ENCODE measurements around the gene APOA5. TPM values are rescaled to one million over a fixed set of nuclear protein-coding genes. Genes with fewer than 3 reads are reported as not detected.

APOA5 gene
- total RNA-seq, result not detected

DNA sequence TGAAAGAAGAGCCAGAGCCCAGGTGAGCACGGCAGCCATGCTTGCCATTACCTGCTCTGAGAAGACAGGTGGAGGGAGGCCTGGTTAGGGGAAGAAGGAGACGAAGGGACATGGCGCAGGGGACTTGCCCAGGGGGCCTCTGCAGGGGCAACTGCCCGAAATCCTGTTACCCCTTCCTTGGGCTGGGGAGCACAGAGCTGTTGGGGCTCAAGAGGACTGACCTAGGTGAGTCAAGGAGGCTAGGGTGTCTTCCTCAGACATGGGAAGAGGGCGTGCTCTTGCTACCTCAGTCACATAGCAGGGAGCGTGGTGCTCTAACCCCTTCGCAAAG lies at the start of gene APOA5:
Gene APOA5 (minus strand): TSS at position 67 of the 331 bp plus-strand sequence. CDS start 19 bp downstream, at position 48.
- POLR2A ChIA-PET, result interaction anchor here (1.9 kb wide), 1 partner anchor 44 kb away, joined by 12 read pairs; no protein-coding TSS in a partner anchor
- CTCF ChIA-PET, result interaction anchor here (0.9 to 5.7 kb wide), 18 partner anchors 9 to 387 kb away, joined by 3 to 56 read pairs (median 4); partner anchors contain the start of genes APOA1 and SIDT2

GRCh38 chr11:116840746-116841296 lies 49.1 kb upstream of the APOA5 start:
- POLR2A ChIA-PET, result no interaction called here

DNA sequence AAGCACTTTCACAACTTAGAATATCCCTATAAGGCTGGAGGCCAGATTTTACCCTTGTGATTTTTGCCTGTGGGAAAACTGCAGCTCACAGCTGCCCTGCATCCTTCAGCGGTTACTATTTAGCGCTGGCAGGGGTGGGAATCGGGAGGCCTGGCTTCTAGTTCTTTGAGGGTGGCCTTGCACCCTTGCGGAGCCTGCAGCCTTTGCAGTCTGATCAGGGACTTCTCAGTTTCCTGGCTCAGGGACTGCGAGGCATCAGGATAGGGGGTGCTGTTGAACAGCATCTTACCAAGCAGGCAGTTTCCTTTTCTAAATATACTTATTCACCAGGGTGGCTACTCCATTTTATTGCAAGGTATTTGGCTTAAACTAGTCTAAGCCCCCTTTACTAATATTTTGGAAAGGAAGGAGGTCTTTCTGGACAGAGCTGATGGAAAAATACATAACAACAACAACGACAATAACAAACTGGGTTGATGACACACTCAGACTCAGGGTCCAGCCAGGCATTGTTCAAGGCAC lies 48.6 kb upstream of the APOA5 start:
- CTCF ChIA-PET, result no interaction called here
- POLR2A ChIA-PET, result no interaction called here

More at GRCh38 chr11:116840746-116841296, 49.1 kb upstream of the APOA5 start:
- CTCF ChIA-PET, result interaction anchor here (0.9 kb wide), 1 partner anchor 15 kb away, joined by 3 read pairs; no protein-coding TSS in a partner anchor

GRCh38 chr11:116838321-116839084 lies 46.8 kb upstream of the APOA5 start:
- ChIA-PET POLR2A (no interaction called here), CTCF (no interaction called here)

DNA sequence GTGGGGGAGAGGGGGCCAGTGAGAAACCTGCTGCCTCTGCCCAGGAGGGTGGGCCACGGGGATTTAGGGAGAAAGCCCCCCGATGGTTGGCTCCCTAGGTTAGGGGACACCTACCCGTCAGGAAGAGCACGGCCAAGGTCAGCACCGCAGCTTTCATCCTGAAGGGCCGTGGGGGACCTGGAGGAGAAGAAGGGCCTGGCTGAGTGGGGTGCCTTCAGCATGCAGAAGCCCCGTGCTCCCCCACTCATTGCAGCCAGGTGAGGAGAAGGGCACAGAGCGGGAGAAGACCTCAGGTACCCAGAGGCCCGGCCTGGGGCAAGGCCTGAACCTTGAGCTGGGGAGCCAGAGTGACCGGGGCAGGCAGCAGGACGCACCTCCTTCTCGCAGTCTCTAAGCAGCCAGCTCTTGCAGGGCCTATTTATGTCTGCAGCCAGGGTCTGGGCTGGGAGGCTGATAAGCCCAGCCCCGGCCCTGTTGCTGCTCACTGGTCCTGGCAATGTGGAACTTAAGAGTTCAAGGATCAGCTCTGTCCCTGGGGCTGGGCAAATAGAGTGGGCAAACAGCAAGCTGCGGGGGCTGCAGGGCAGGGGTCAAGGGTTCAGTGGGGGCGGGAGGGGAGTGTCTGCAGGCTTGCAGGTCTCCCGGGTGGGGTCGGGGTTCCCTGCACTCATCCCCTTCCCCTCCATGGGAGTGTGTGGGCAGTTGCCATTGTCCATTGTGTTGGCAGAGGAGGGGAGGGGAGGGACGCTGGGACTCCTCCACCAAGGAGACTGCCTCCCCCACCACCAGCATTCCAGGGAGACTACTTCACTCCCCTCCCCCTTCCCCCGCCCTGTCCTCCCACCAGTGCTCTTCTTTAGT lies 45.8 kb upstream of the APOA5 start, which contains the start of gene APOA1:
Gene APOA1 (minus strand): TSS at position 392 of the 861 bp plus-strand sequence. CDS start 235 bp downstream, at position 157.
- ChIA-PET CTCF (interaction anchor here (1.0 to 2.8 kb wide), 6 partner anchors 14 to 271 kb away, joined by 3 to 56 read pairs (median 8); partner anchors contain the start of genes APOA4 and APOA5), POLR2A (no interaction called here)

- ChIA-PET CTCF (interaction anchor here (0.6 to 2.8 kb wide), 16 partner anchors 12 to 337 kb away, joined by 3 to 56 read pairs (median 4); partner anchors contain the start of genes APOA4 and APOA5), POLR2A (interaction anchor here (0.9 to 1.8 kb wide), 5 partner anchors 15 to 50 kb away, joined by 4 to 12 read pairs (median 7); partner anchors contain the start of genes APOA5 and ZPR1)
Measured at GRCh38 chr11:116836632-116836991, 44.9 kb upstream of the APOA5 start.

DNA sequence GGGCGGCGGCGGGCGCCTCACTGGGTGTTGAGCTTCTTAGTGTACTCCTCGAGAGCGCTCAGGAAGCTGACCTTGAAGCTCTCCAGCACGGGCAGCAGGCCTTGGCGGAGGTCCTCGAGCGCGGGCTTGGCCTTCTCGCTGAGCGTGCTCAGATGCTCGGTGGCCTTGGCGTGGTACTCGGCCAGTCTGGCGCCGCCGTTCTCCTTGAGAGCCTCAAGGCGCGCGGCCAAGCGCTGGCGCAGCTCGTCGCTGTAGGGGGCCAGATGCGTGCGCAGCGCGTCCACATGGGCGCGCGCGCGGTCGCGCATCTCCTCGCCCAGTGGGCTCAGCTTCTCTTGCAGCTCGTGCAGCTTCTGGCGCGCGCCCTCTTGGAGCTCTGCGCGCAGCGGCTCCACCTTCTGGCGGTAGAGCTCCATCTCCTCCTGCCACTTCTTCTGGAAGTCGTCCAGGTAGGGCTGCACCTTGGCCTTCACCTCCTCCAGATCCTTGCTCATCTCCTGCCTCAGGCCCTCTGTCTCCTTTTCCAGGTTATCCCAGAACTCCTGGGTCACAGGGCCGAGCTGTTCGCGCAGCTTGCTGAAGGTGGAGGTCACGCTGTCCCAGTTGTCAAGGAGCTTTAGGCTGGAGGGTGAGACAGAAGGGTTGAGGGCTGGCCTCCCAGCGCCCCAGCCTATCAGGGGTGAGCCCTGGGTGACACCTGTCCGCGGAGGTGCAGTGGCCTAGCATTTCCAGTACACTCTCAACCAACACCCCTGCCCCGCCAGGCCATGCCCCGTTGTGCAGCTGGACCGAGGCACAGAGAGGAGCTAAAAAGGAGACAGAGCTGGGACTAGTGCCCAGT lies 44.3 kb upstream of the APOA5 start:
- CTCF ChIA-PET, result interaction anchor here (0.6 to 2.8 kb wide), 22 partner anchors 13 to 337 kb away, joined by 3 to 56 read pairs (median 4); partner anchors contain the start of genes APOA4, APOA5 and BUD13
- POLR2A ChIA-PET, result interaction anchor here (0.9 to 1.8 kb wide), 6 partner anchors 15 to 261 kb away, joined by 3 to 12 read pairs (median 6); partner anchors contain the start of genes APOA5 and ZPR1

DNA sequence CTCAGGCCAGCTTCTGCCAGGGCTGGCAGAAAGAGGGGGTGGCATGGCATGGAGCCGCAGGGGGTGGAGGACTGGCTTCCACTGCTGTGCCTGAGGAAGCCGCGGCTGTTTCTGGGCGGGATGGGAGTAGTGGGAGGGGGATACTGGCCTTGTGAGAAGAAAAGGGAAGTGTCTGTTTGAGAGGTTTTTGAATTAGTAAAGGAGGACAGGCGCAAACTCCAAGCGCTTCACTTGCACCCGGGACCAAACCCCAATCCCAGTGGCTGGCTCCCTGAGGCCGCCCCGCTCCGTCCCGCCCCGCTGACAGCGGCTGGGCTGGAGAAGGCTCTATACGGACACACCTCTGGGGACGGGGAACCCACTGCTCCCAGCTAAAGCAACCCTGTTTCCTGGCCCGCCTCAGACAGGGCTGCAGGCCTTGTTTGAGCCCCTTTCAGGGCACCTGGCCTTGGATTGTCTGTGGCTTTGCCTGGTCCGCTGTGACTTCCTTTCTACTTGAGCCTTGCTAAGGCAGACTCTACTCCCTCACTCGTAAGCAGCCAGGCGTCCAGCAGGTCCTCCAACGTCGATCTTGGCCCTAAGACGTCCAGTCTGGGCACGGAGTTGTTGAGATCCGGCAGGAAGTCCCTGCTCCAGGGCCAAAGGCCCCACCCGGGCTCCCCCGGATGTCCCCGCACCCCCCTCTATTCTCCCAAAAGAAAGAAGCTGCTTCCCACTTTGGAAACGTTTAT lies 43.5 kb upstream of the APOA5 start:
- CTCF ChIA-PET, result interaction anchor here (0.6 to 2.8 kb wide), 17 partner anchors 13 to 338 kb away, joined by 3 to 56 read pairs (median 4); partner anchors contain the start of genes APOA4, APOA5 and BUD13
- POLR2A ChIA-PET, result interaction anchor here (0.9 to 1.8 kb wide), 5 partner anchors 18 to 262 kb away, joined by 3 to 12 read pairs (median 7); partner anchors contain the start of genes APOA5 and ZPR1

- ChIA-PET CTCF (interaction anchor here (1.0 to 1.9 kb wide), 2 partner anchors 47 to 102 kb away, joined by 3 to 11 read pairs; partner anchors contain the start of gene ZPR1), POLR2A (interaction anchor here (1.5 to 1.8 kb wide), 2 partner anchors 19 to 44 kb away, joined by 5 to 7 read pairs; no protein-coding TSS in a partner anchor)
Measured at GRCh38 chr11:116834535-116835041, 42.9 kb upstream of the APOA5 start.

DNA sequence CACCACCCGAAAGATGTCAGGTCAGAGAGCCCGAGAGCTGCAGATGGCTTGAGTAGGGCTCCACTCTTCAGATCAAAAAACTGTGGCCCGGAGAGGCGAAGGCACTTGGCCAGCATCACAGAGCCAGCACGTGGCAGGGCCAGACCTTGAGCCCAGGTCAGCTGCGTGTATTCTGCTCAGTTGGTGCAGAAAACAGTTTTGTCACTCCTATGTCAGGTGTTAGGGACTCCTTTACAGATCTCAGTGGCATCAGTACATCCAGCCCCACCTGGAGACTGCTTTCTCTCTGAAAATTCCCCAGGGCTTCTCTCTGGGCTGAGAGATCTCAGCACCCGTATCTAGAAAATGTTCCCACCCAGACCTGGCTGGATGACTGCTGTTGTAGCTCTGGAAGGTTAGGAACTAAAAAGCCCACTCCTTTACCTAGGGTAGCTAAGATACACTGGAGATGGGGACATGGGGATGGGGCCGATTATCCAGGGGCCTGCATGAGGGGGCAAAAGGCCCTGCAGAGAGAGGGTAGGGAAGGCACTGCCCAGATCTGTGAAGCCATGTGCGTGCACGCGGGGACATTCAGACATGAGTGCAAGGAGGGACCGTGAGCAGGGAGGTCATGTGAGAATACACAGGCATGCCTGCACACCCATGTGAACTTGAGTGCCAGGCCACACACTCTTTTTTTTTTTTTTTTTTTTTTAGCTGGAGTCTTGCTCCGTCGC lies 42.3 kb upstream of the APOA5 start:
- POLR2A ChIA-PET, result interaction anchor here (1.5 kb wide), 1 partner anchor 44 kb away, joined by 5 read pairs; no protein-coding TSS in a partner anchor

GRCh38 chr11:116833491-116833815 lies 41.8 kb upstream of the APOA5 start:
- POLR2A ChIA-PET, result interaction anchor here (1.5 kb wide), 1 partner anchor 43 kb away, joined by 5 read pairs; no protein-coding TSS in a partner anchor
- CTCF ChIA-PET, result interaction anchor here (0.6 to 1.0 kb wide), 2 partner anchors 46 to 220 kb away, joined by 3 to 4 read pairs; partner anchors contain the start of gene ZPR1

More for the DNA sequence above, 42.3 kb upstream of the APOA5 start:
- CTCF ChIA-PET, result interaction anchor here (1.0 kb wide), 1 partner anchor 46 kb away, joined by 3 read pairs; the partner anchor contains the start of gene ZPR1

DNA sequence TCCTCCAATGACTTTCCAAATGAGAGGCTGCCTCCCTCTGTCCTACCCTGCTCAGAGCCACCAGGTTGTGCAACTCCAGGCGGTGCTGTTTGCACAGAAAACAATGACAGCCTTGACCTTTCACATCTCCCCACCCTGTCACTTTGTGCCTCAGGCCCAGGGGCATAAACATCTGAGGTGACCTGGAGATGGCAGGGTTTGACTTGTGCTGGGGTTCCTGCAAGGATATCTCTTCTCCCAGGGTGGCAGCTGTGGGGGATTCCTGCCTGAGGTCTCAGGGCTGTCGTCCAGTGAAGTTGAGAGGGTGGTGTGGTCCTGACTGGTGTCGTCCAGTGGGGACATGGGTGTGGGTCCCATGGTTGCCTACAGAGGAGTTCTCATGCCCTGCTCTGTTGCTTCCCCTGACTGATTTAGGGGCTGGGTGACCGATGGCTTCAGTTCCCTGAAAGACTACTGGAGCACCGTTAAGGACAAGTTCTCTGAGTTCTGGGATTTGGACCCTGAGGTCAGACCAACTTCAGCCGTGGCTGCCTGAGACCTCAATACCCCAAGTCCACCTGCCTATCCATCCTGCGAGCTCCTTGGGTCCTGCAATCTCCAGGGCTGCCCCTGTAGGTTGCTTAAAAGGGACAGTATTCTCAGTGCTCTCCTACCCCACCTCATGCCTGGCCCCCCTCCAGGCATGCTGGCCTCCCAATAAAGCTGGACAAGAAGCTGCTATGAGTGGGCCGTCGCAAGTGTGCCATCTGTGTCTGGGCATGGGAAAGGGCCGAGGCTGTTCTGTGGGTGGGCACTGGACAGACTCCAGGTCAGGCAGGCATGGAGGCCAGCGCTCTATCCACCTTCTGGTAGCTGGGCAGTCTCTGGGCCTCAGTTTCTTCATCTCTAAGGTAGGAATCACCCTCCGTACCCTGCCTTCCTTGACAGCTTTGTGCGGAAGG lies 40.9 kb upstream of the APOA5 start:
- ChIA-PET POLR2A (interaction anchor here (1.5 kb wide), 1 partner anchor 42 kb away, joined by 5 read pairs; no protein-coding TSS in a partner anchor), CTCF (interaction anchor here (0.6 to 1.5 kb wide), 2 partner anchors 42 to 221 kb away, joined by 3 to 4 read pairs; no protein-coding TSS in a partner anchor)

DNA sequence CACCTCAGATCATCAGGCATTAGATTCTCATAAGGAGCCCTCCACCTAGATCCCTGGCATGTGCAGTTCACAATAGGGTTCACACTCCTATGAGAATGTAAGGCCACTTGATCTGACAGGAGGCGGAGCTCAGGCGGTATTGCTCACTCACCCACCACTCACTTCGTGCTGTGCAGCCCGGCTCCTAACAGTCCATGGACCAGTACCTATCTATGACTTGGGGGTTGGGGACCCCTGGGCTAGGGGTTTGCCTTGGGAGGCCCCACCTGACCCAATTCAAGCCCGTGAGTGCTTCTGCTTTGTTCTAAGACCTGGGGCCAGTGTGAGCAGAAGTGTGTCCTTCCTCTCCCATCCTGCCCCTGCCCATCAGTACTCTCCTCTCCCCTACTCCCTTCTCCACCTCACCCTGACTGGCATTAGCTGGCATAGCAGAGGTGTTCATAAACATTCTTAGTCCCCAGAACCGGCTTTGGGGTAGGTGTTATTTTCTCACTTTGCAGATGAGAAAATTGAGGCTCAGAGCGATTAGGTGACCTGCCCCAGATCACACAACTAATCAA lies 40.2 kb upstream of the APOA5 start:
- ChIA-PET POLR2A (no interaction called here), CTCF (interaction anchor here (1.5 kb wide), 1 partner anchor 41 kb away, joined by 3 read pairs; no protein-coding TSS in a partner anchor)

DNA sequence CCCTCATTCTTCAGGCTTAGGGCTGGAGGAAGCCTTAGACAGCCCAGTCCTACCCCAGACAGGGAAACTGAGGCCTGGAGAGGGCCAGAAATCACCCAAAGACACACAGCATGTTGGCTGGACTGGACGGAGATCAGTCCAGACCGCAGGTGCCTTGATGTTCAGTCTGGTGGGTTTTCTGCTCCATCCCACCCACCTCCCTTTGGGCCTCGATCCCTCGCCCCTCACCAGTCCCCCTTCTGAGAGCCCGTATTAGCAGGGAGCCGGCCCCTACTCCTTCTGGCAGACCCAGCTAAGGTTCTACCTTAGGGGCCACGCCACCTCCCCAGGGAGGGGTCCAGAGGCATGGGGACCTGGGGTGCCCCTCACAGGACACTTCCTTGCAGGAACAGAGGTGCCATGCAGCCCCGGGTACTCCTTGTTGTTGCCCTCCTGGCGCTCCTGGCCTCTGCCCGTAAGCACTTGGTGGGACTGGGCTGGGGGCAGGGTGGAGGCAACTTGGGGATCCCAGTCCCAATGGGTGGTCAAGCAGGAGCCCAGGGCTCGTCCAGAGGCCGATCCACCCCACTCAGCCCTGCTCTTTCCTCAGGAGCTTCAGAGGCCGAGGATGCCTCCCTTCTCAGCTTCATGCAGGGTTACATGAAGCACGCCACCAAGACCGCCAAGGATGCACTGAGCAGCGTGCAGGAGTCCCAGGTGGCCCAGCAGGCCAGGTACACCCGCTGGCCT lies 38.7 kb upstream of the APOA5 start:
- CTCF ChIA-PET, result no interaction called here

More for the DNA sequence above, 38.7 kb upstream of the APOA5 start:
- POLR2A ChIA-PET, result no interaction called here
